SK-N-MC (cell line): Measurements from ENCODE around the gene ERBB4.

Experiments
- EZH2 ChIP-seq: fragments of 200-600 bp; sonication (generic); IDR thresholded peaks from one replicate; pipeline ENCODE4 v1.6.1; 2017; ENCODE audit warnings: antibody characterized with exemption
- POLR2AphosphoS5 ChIP-seq: IDR thresholded peaks from 2 replicates; pipeline ENCODE4 v1.6.1; 2012; ENCODE audit warnings: mild to moderate bottlenecking, low read depth, low read length, borderline replicate concordance

DNA sequence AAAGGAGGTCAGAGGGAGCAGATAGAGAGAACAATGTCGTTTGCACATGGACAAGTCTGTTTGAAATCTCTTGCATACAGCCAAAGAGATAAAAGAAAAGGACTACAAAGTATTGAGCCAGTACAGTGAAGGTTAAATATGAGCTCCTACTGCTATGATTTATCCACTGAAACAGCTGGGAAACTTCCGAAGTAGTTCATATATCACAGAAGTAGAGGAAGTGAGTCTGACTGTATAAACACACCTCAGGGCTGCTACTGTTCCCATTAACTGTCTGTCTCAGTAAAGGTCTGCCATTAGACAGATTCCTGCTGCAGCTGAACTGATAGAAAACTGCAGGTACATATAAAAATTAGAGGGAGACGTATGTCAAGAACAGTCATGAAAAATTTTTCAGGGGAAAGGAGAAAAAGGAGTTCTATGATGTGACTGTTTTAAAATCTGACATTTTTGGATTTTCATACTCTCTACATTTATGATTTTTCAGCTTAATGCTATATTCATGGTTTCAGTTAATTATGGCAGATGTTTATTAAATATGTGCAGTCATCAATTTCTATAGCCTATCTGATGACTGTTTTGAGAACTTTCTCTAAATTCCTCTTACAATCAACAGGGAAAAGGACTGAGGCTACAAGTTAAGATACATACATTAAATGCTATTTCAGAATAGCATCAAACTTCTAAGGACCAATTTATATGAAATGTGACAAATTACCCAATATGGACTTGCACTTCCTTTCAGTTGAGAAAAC, 364.7 kb downstream of the ERBB4 start:
- TF ChIP-seq POLR2AphosphoS5 (no peak), EZH2 (no peak)
